H1 (cell line): ENCODE measurements around the gene CCDC88A. TPM values are rescaled to one million over a fixed set of nuclear protein-coding genes. Genes with fewer than 3 reads are reported as not detected.

Experiments
- CTCF ChIA-PET: fragments of 300-600 bp; sonication (Branson Sonifier 250); formaldehyde crosslinking; loops from one replicate; lab custom pipeline; 2021; ENCODE audit not compliant: partially characterized antibody; lab: Charles Lee
- POLR2A ChIA-PET: fragments of 300-600 bp; sonication (Branson Sonifier 250); formaldehyde crosslinking; loops from one replicate; lab custom pipeline; 2021; ENCODE audit warnings: inconsistent platforms; ENCODE audit not compliant: partially characterized antibody; lab: Charles Lee
- DNase-seq, 2 experiments: peaks; one replicate each; pipeline versions ENCODE4 v3.0.0 to v3.0.0-alpha.2; 2010 to 2022; ENCODE audit warnings: low spot score in 2 of 2, low read depth in 1 of 2, mixed read lengths in 1 of 2
- FAIRE-seq: peaks from 2 replicates; lab custom pipeline; 2011; peaks lifted over from hg19 to GRCh38; lab: Jason Lieb, UNC
- H2AFZ ChIP-seq: 2 replicates; pipeline ENCODE4 v1.8.1; 2012; ENCODE audit warnings: low read length, inconsistent platforms
- H2AK5ac ChIP-seq: 2 replicates; pipeline ENCODE4 v1.6.1; 2013; ENCODE audit warnings: low read depth, low read length
- H2BK120ac ChIP-seq: replicated peaks from 2 replicates; pipeline ENCODE3; 2013; ENCODE audit warnings: low read depth, low read length, inconsistent platforms
- H2BK12ac ChIP-seq: 2 replicates; pipeline ENCODE4 v1.6.1; 2013; ENCODE audit warnings: low read depth, low read length
- H2BK15ac ChIP-seq: 2 replicates; pipeline ENCODE4 v1.6.1; 2013; ENCODE audit warnings: low read length
- H2BK20ac ChIP-seq: 2 replicates; pipeline ENCODE4 v1.6.1; 2013; ENCODE audit warnings: low read length
- H2BK5ac ChIP-seq: 2 replicates; pipeline ENCODE4 v1.6.1; 2013; ENCODE audit warnings: low read depth, low read length
- H3K14ac ChIP-seq: 2 replicates; pipeline ENCODE4 v1.6.1; 2013; ENCODE audit warnings: inconsistent platforms; ENCODE audit not compliant: insufficient read length
- H3K18ac ChIP-seq: 2 replicates; pipeline ENCODE4 v1.6.1; 2013; ENCODE audit warnings: low read length; ENCODE audit errors: extremely low read depth
- H3K23ac ChIP-seq: 2 replicates; pipeline ENCODE4 v1.6.1; 2013; ENCODE audit warnings: inconsistent platforms; ENCODE audit not compliant: insufficient read length
- H3K23me2 ChIP-seq: 2 replicates; pipeline ENCODE4 v1.6.1; 2013; ENCODE audit warnings: low read depth, low read length
- H3K27ac ChIP-seq: 2 replicates; pipeline ENCODE4 v1.6.1; 2011; ENCODE audit warnings: low read depth, low read length, inconsistent platforms
- H3K27me3 ChIP-seq, 4 experiments: replicated peaks in 1 of 4; 1 replicate in 1 of 4; 2 replicates in 3 of 4; pipeline versions ENCODE4 v1.6.1 to v1.8.1; 2011 to 2013; ENCODE audit warnings: low read length in 3 of 4, mild to moderate bottlenecking in 3 of 4, inconsistent platforms in 2 of 4, mixed read lengths in 2 of 4, moderate library complexity in 1 of 4; ENCODE audit not compliant: control insufficient read depth in 3 of 4, insufficient read depth in 3 of 4; ENCODE audit errors: extremely low read depth in 1 of 4
- H3K36me3 ChIP-seq, 4 experiments: 2 replicates each; pipeline versions ENCODE4 v1.6.1 to v1.8.1; 2011 to 2013; ENCODE audit warnings: mild to moderate bottlenecking in 4 of 4, low read length in 3 of 4, moderate library complexity in 2 of 4, control low read depth in 1 of 4, inconsistent platforms in 1 of 4; ENCODE audit not compliant: insufficient read depth in 4 of 4, control insufficient read depth in 2 of 4
- H3K4ac ChIP-seq: replicated peaks from 2 replicates; pipeline ENCODE3; 2013; ENCODE audit warnings: low read length, low read depth, mixed read lengths, inconsistent platforms; ENCODE audit not compliant: insufficient read length
- H3K4me1 ChIP-seq, 4 experiments: replicated peaks in 1 of 4; 1 replicate in 1 of 4; 2 replicates in 3 of 4; pipeline versions ENCODE4 v1.6.1 to v1.8.1; 2011 to 2013; ENCODE audit warnings: low read length in 3 of 4, inconsistent platforms in 2 of 4, mixed read lengths in 1 of 4; ENCODE audit not compliant: insufficient read depth in 4 of 4, control insufficient read depth in 3 of 4
- H3K4me2 ChIP-seq, 2 experiments: 2 replicates each; pipeline versions ENCODE4 v1.6.1 to v1.8.1; 2011 to 2013; ENCODE audit warnings: low read depth in 2 of 2, low read length in 2 of 2, control low read depth in 1 of 2, inconsistent platforms in 1 of 2, mild to moderate bottlenecking in 1 of 2; ENCODE audit not compliant: insufficient read depth in 1 of 2
- H3K4me3 ChIP-seq, 4 experiments: fragments of 200-600, 300-600 bp in 1 of 4; sonication (generic), shearing (Covaris generic), sonication (Bioruptor Twin) in 1 of 4; 2 replicates each; pipeline versions ENCODE4 v1.5.1 to v1.8.1; 2011 to 2016; ENCODE audit warnings: low read length in 4 of 4, low read depth in 3 of 4, control low read depth in 2 of 4, inconsistent platforms in 2 of 4, mild to moderate bottlenecking in 2 of 4, mixed read lengths in 1 of 4, moderate library complexity in 1 of 4; ENCODE audit not compliant: insufficient read depth in 2 of 4; ENCODE audit errors: extremely low read depth in 1 of 4
- H3K56ac ChIP-seq: replicated peaks from 2 replicates; pipeline ENCODE3; 2013; ENCODE audit warnings: low read depth, mild to moderate bottlenecking, mixed read lengths, low read length, inconsistent platforms; ENCODE audit not compliant: insufficient read length
- H3K79me1 ChIP-seq: 2 replicates; pipeline ENCODE4 v1.6.1; 2013; ENCODE audit warnings: low read depth, low read length, control low read depth
- H3K79me2 ChIP-seq, 2 experiments: 2 replicates each; pipeline versions ENCODE4 v1.6.1 to v1.8.1; 2012 to 2013; ENCODE audit warnings: low read length in 2 of 2, mild to moderate bottlenecking in 2 of 2, inconsistent platforms in 1 of 2; ENCODE audit not compliant: insufficient read depth in 2 of 2, control insufficient read depth in 1 of 2
- H3K9ac ChIP-seq, 4 experiments: replicated peaks in 1 of 4; 1 replicate in 1 of 4; 2 replicates in 3 of 4; pipeline versions ENCODE4 v1.6.1 to v1.8.1; 2011 to 2013; ENCODE audit warnings: low read depth in 3 of 4, low read length in 3 of 4, control low read depth in 2 of 4, mild to moderate bottlenecking in 2 of 4, moderate library complexity in 2 of 4, inconsistent platforms in 1 of 4; ENCODE audit errors: extremely low read depth in 1 of 4
- H3K9me3 ChIP-seq, 2 experiments: 2 replicates each; pipeline versions ENCODE4 v1.6.1 to v1.8.1; 2012 to 2013; ENCODE audit warnings: mild to moderate bottlenecking in 2 of 2, moderate library complexity in 2 of 2, control low read depth in 1 of 2, inconsistent platforms in 1 of 2, low read depth in 1 of 2, low read length in 1 of 2, mixed read lengths in 1 of 2; ENCODE audit not compliant: insufficient read depth in 2 of 2
- H4K20me1 ChIP-seq, 2 experiments: replicated peaks in 1 of 2; 2 replicates each; pipeline versions ENCODE3 to v1.8.1; 2011 to 2013; ENCODE audit warnings: inconsistent platforms in 2 of 2, low read length in 2 of 2, mild to moderate bottlenecking in 1 of 2; ENCODE audit not compliant: insufficient read depth in 2 of 2, control insufficient read depth in 1 of 2
- H4K5ac ChIP-seq: 2 replicates; pipeline ENCODE4 v1.6.1; 2013; ENCODE audit warnings: low read length, low read depth, mixed read lengths, inconsistent platforms; ENCODE audit not compliant: insufficient read length
- H4K8ac ChIP-seq: 2 replicates; pipeline ENCODE4 v1.8.0; 2013; ENCODE audit warnings: mild to moderate bottlenecking, moderate library complexity, low read length, inconsistent platforms; ENCODE audit not compliant: insufficient read depth; ENCODE audit errors: extremely low read depth
- H4K91ac ChIP-seq: replicated peaks from 2 replicates; pipeline ENCODE3; 2013; ENCODE audit warnings: low read length, mixed read lengths, inconsistent platforms; ENCODE audit not compliant: insufficient read length
- ASH2L ChIP-seq: fragments of 200-600, 300-600 bp; sonication (generic); IDR thresholded peaks from one replicate; pipeline ENCODE4 v1.7.1; 2017; ENCODE audit warnings: low read length
- BACH1 ChIP-seq: IDR thresholded peaks from 2 replicates; pipeline ENCODE4 v1.6.1; 2012; ENCODE audit warnings: low read length, improper control_type of control experiment
- CEBPB ChIP-seq: IDR thresholded peaks from 2 replicates; pipeline ENCODE4 v1.6.1; 2012; ENCODE audit warnings: low read depth, low read length
- CREB1 ChIP-seq: IDR thresholded peaks from 2 replicates; pipeline ENCODE4 v1.6.1; 2012; ENCODE audit warnings: inconsistent platforms
- HDAC2 ChIP-seq, 2 experiments: fragments of 300-600 bp in 1 of 2; sonication (generic) in 1 of 2; IDR thresholded peaks; 2 replicates each; pipeline ENCODE4 v1.6.1; 2011 to 2012; ENCODE audit warnings: low read depth in 2 of 2, low read length in 2 of 2, mild to moderate bottlenecking in 2 of 2, moderate library complexity in 2 of 2, borderline replicate concordance in 1 of 2, inconsistent platforms in 1 of 2
- JUN ChIP-seq: IDR thresholded peaks from 2 replicates; pipeline ENCODE4 v1.6.1; 2011; ENCODE audit warnings: low read depth, mild to moderate bottlenecking, improper control_type of control experiment, low read length
- JUND ChIP-seq: IDR thresholded peaks from 2 replicates; pipeline ENCODE4 v1.6.1; 2011; ENCODE audit warnings: mild to moderate bottlenecking, improper control_type of control experiment, low read length
- NANOG ChIP-seq: IDR thresholded peaks from 2 replicates; pipeline ENCODE4 v1.6.1; 2011; ENCODE audit warnings: low read length, low read depth, mild to moderate bottlenecking, inconsistent platforms; ENCODE audit not compliant: insufficient read depth, poor library complexity, severe bottlenecking
- RNF2 ChIP-seq: fragments of 200-900, 300-1000 bp; sonication (generic); IDR thresholded peaks from 2 replicates; pipeline ENCODE4 v1.7.1; 2016; ENCODE audit warnings: borderline replicate concordance, low read depth, mild to moderate bottlenecking, antibody characterized with exemption, low read length; ENCODE audit not compliant: poor library complexity, severe bottlenecking; ENCODE audit errors: missing control alignments
- SP1 ChIP-seq: IDR thresholded peaks from 2 replicates; pipeline ENCODE4 v1.6.1; 2011; ENCODE audit warnings: low read depth, low read length
- SUZ12 ChIP-seq: fragments of 200-600 bp; sonication (generic); IDR thresholded peaks from 2 replicates; pipeline ENCODE4 v1.6.1; 2012; ENCODE audit warnings: mild to moderate bottlenecking, inconsistent platforms, low read length, moderate library complexity, mixed read lengths
- TBP ChIP-seq: IDR thresholded peaks from 2 replicates; pipeline ENCODE4 v1.6.1; 2011; ENCODE audit warnings: low read depth, low read length, improper control_type of control experiment
- TEAD4 ChIP-seq: IDR thresholded peaks from 2 replicates; pipeline ENCODE4 v1.6.1; 2012; ENCODE audit warnings: low read depth, low read length, inconsistent platforms, mixed read lengths
- ZNF274 ChIP-seq: IDR thresholded peaks from 2 replicates; pipeline ENCODE4 v1.7.0; 2012; ENCODE audit warnings: low read length, borderline replicate concordance; ENCODE audit errors: extremely low read depth
- polyA plus RNA-seq, 7 experiments: library from polyadenylated mRNA; depleted of rRNA in 3 of 7; stranded (reverse) in 5 of 7; unstranded in 2 of 7; fragments of >200 nt in 5 of 7; fragments of 200-250 nt in 2 of 7; gene quantifications; 1 replicate in 5 of 7; 2 replicates in 1 of 7; 4 replicates in 1 of 7; pipeline versions ENCODE4 v1.2.1 to v1.2.3, GENCODE V29; 2011 to 2013; ENCODE audit warnings: missing spikeins in 2 of 7, mixed read lengths in 2 of 7
- total RNA-seq: library from RNA; stranded (reverse); fragmentation: NEBNext Ultra II Directional; extraction: Animal tissue kit (Norgen Biotek cat#: 25700); gene quantifications from 2 replicates; pipeline ENCODE4 v1.2.1, GENCODE V29; 2021
- TF ChIP-seq, protein P1 (sequence below): IDR thresholded peaks from 2 replicates; pipeline ENCODE4 v1.6.1; 2011; ENCODE audit warnings: low read depth, mild to moderate bottlenecking, low read length; ENCODE audit not compliant: insufficient read depth

Gene CCDC88A
- total and polyA plus RNA-seq, 2 of the 8 experiments (the other 6 are each of a cell fraction or from before 2014, with no cell fraction given) = 27.0 to 98.0 TPM

DNA sequence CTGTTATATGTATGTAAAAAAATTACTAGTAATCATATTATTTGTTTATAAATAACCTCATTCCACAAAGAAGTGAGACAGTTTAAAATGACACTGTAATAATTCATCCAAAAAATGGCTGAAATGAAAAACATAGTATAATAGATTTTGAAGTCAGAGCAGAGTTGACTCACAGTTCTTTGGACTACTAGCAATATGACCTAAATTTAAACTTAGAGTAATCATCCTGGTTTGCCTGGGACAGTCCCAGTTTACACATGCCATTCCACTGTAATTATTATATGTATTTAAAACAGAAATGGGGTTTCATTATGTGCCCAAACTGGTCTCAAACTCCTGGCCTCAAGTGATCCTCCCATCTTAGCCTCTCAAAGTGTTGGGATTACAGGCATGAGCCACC, 48.3 kb downstream of the CCDC88A start:
- Histone ChIP-seq H4K5ac (no peak overlapping the region), H3K14ac (no peak overlapping the region), H2AK5ac (no peak overlapping the region), H3K27ac (no peak overlapping the region), H2BK20ac (no peak overlapping the region), H3K18ac (no peak overlapping the region), H4K8ac (no peak overlapping the region), H3K79me2 (no peaks in the 10 kb centered on the region), H3K79me1 (no peaks in the 10 kb centered on the region), H3K4me1 (no peaks in the 10 kb centered on the region), H3K9me3 (no peaks in the 10 kb centered on the region), H3K23me2 (no peaks in the 10 kb centered on the region), H4K20me1 (no peaks in the 10 kb centered on the region), H4K91ac (no peak overlapping the region), H2BK12ac (no peak overlapping the region), H2AFZ (no peak overlapping the region), H2BK15ac (no peak overlapping the region), H3K9ac (no peak overlapping the region), H3K4me2 (no peak overlapping the region), H3K56ac (no peak overlapping the region), H2BK5ac (no peak overlapping the region), H3K27me3 (no peaks in the 10 kb centered on the region), H3K23ac (no peak overlapping the region), H2BK120ac (no peak overlapping the region), H3K4ac (no peak overlapping the region), H3K36me3 (peaks cover 0 to 15% (median 2%) of the 10 kb centered on the region in 4 experiments; a peak in 4 of 8 replicates), H3K4me3 (no peak overlapping the region)
- FAIRE-seq (no peak), DNase-seq (no peak)
- ChIA-PET CTCF (interaction anchor here (0.6 kb wide), 1 partner anchor 293 kb away, joined by 4 read pairs; no protein-coding TSS in a partner anchor), POLR2A (no interaction called here)
- no peak for TF ChIP-seq RNF2
- no peak for TF ChIP-seq TBP
- TF ChIP-seq SUZ12 = no peak
- TF ChIP-seq NANOG = no peak
- TF ChIP-seq CEBPB = no peak
- no peak for TF ChIP-seq HDAC2 (IDR thresholded peaks at IDR 0.05; ENCODE audit: borderline replicate concordance in 1 of 2, low read depth in 2 of 2, low read length in 2 of 2)
- no peak for TF ChIP-seq BACH1
- TF ChIP-seq, protein P1, sequence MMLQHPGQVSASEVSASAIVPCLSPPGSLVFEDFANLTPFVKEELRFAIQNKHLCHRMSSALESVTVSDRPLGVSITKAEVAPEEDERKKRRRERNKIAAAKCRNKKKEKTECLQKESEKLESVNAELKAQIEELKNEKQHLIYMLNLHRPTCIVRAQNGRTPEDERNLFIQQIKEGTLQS = no peak
- no peak for TF ChIP-seq ASH2L
- TF ChIP-seq TEAD4 = no peak
- no peak for TF ChIP-seq SP1
- no peak for TF ChIP-seq JUND
- TF ChIP-seq JUN = no peak
- TF ChIP-seq ZNF274 = no peak
- no peak for TF ChIP-seq CREB1
